NT2/D1 (cell line): ENCODE measurements around the gene GARIN5B.
"Not testable (repeated sequence)": the region's sequence is repeated elsewhere in the genome, so short reads cannot be mapped to it uniquely, and the experiment has no call there.

Experiments
- SUZ12 ChIP-seq: IDR thresholded peaks from 2 replicates; pipeline ENCODE4 v1.6.1; 2011; ENCODE audit not compliant: insufficient read length, insufficient read depth; ENCODE audit errors: extremely low read depth
- YY1 ChIP-seq: IDR thresholded peaks from 2 replicates; pipeline ENCODE4 v1.6.1; 2011; ENCODE audit not compliant: insufficient read length, insufficient read depth
- ZNF274 ChIP-seq: IDR thresholded peaks from 2 replicates; pipeline ENCODE4 v1.6.1; 2011; ENCODE audit warnings: mild to moderate bottlenecking, low read depth, low read length

- TF ChIP-seq YY1, ZNF274, SUZ12: not testable (repeated sequence)
Observed at GRCh38 chr19:55329791-55330190, 33.3 kb downstream of the GARIN5B start.
